GM23338 (cell line): ENCODE data around the gene SUGP1.

Experiments
- CTCF ChIP-seq, 2 experiments: fragments of 200-600 bp in 1 of 2; sonication (generic) in 1 of 2; conservative IDR thresholded peaks; 2 replicates each; pipeline versions ENCODE4 v1.5.1 to v1.6.1; 2016 to 2017; ENCODE audit warnings: antibody characterized with exemption in 2 of 2, low read depth in 2 of 2, mild to moderate bottlenecking in 2 of 2, moderate library complexity in 1 of 2
- EZH2 ChIP-seq: fragments of 200-600 bp; sonication (generic); IDR thresholded peaks from one replicate; pipeline ENCODE4 v1.8.0; 2017; ENCODE audit warnings: antibody characterized with exemption, mild to moderate bottlenecking, low read depth; ENCODE audit not compliant: unreplicated experiment
- EZH2phosphoT487 ChIP-seq: fragments of 200-600 bp; sonication (generic); IDR thresholded peaks from one replicate; pipeline ENCODE4 v1.8.1; 2018; ENCODE audit warnings: antibody characterized with exemption; ENCODE audit not compliant: unreplicated experiment
- POLR2AphosphoS5 ChIP-seq: IDR thresholded peaks from 2 replicates; pipeline ENCODE4 v1.6.1; 2016; ENCODE audit warnings: antibody characterized with exemption, low read depth
- REST ChIP-seq: IDR thresholded peaks from one replicate; pipeline ENCODE4 v1.6.1; 2018; ENCODE audit warnings: antibody characterized with exemption; ENCODE audit not compliant: unreplicated experiment
- ZNF331 ChIP-seq: fragments of 250-450 bp; sonication (Bioruptor Pico); IDR thresholded peaks from 2 replicates; pipeline ENCODE4 v1.5.0; 2020; ENCODE audit warnings: low read depth, mild to moderate bottlenecking, moderate library complexity

- TF ChIP-seq EZH2phosphoT487 (no peak), CTCF (conservative IDR thresholded peaks at IDR 0.05; ENCODE audit: low read depth in 2 of 2) (no peak), POLR2AphosphoS5 (no peak), EZH2 (no peak), ZNF331 (CRISPR knock-in tag) (no peak), REST (no peak)
Observed at GRCh38 chr19:19257836-19258588, 62.3 kb downstream of the SUGP1 start.
